ENCODE results near the gene BRD7.

BRD7 gene

GRCh38 chr16:50308237-50308965, 60.4 kb downstream of the BRD7 start:
- in situ Hi-C loops (cut with MboI; ENCODE audit: low pct_unique_long_range_greater_than_20kb, low sequenced_read_pairs, unreplicated experiment): no loop called here
- DNase-seq (ENCODE audit: low spot score): peak; percentile 21
- no peak for TF ChIP-seq CTCF (IDR thresholded peaks at IDR 0.05; ENCODE audit: extremely low read depth, insufficient read depth, missing control alignments)

- peak; percentile 19 for DNase-seq (ENCODE audit: low spot score)
- in situ Hi-C loops (cut with MboI; ENCODE audit: low pct_unique_long_range_greater_than_20kb, low sequenced_read_pairs, unreplicated experiment): no loop called here
- no peak for TF ChIP-seq CTCF (IDR thresholded peaks at IDR 0.05; ENCODE audit: extremely low read depth, insufficient read depth, missing control alignments)
Observed at GRCh38 chr16:50306287-50306686, 62.5 kb downstream of the BRD7 start.

- peak; percentile 15 for DNase-seq (ENCODE audit: low spot score)
- TF ChIP-seq CTCF (IDR thresholded peaks at IDR 0.05; ENCODE audit: extremely low read depth, insufficient read depth, missing control alignments): no peak
- in situ Hi-C loops (cut with MboI; ENCODE audit: low pct_unique_long_range_greater_than_20kb, low sequenced_read_pairs, unreplicated experiment): no loop called here
Observed at GRCh38 chr16:50305441-50306061, 63.2 kb downstream of the BRD7 start.

GRCh38 chr16:50304467-50305440, 64.0 kb downstream of the BRD7 start:
- TF ChIP-seq CTCF (IDR thresholded peaks at IDR 0.05; ENCODE audit: extremely low read depth, insufficient read depth, missing control alignments): no peak
- in situ Hi-C loops (cut with MboI; ENCODE audit: low pct_unique_long_range_greater_than_20kb, low sequenced_read_pairs, unreplicated experiment): no loop called here
- DNase-seq (ENCODE audit: low spot score): peak; percentile 20

- in situ Hi-C loops (cut with MboI; ENCODE audit: low pct_unique_long_range_greater_than_20kb, low sequenced_read_pairs, unreplicated experiment): no loop called here
- TF ChIP-seq CTCF (IDR thresholded peaks at IDR 0.05; ENCODE audit: extremely low read depth, insufficient read depth, missing control alignments): no peak
- DNase-seq (ENCODE audit: low spot score): no peak
Observed at GRCh38 chr16:50303605-50304466, 65.0 kb downstream of the BRD7 start.
